Osteoblast (primary cell): ENCODE data around the gene ADAMTS14. TPM values are rescaled to one million over a fixed set of nuclear protein-coding genes. Genes with fewer than 3 reads are reported as not detected.

ENCODE experiments used
- DNase-seq: peaks from one replicate; pipeline ENCODE4 v3.0.0; 2011; ENCODE audit warnings: low spot score, mixed read lengths; ENCODE audit not compliant: insufficient read length; ENCODE audit errors: missing footprints
- H2AFZ ChIP-seq: 2 replicates; pipeline ENCODE4 v1.6.0; 2011; ENCODE audit warnings: mild to moderate bottlenecking, low read length
- H3K27ac ChIP-seq: 2 replicates; pipeline ENCODE4 v1.5.1; 2011; ENCODE audit warnings: mild to moderate bottlenecking, low read depth, low read length, moderate library complexity
- H3K27me3 ChIP-seq: 2 replicates; pipeline ENCODE4 v1.6.0; 2012; ENCODE audit warnings: mild to moderate bottlenecking, control low read depth, inconsistent platforms, low read length, moderate library complexity; ENCODE audit not compliant: insufficient read depth
- H3K36me3 ChIP-seq: 2 replicates; pipeline ENCODE4 v1.5.1; 2011; ENCODE audit warnings: mild to moderate bottlenecking, low read length, control low read depth, moderate library complexity; ENCODE audit not compliant: insufficient read depth
- H3K4me1 ChIP-seq: 2 replicates; pipeline ENCODE4 v1.5.1; 2011; ENCODE audit warnings: mild to moderate bottlenecking, low read length, control low read depth, moderate library complexity; ENCODE audit not compliant: insufficient read depth
- H3K4me2 ChIP-seq: 2 replicates; pipeline ENCODE4 v1.6.0; 2011; ENCODE audit warnings: mild to moderate bottlenecking, low read length; ENCODE audit not compliant: insufficient read depth
- H3K4me3 ChIP-seq: fragments of 200-600 bp; sonication (generic); 3 replicates; pipeline ENCODE4 v1.5.1; 2012; ENCODE audit warnings: mild to moderate bottlenecking, low read length, inconsistent platforms; ENCODE audit not compliant: insufficient read depth
- H3K79me2 ChIP-seq: 2 replicates; pipeline ENCODE4 v1.6.0; 2012; ENCODE audit warnings: mild to moderate bottlenecking, low read length, control low read depth, inconsistent platforms; ENCODE audit not compliant: insufficient read depth
- H3K9me3 ChIP-seq: 2 replicates; pipeline ENCODE4 v1.5.1; 2011; ENCODE audit warnings: low read depth, low read length, control low read depth
- H4K20me1 ChIP-seq: 2 replicates; pipeline ENCODE4 v1.6.0; 2012; ENCODE audit warnings: mild to moderate bottlenecking, low read length, control low read depth; ENCODE audit not compliant: insufficient read depth
- total RNA-seq: library from RNA; depleted of rRNA; stranded (reverse); fragments of >200 nt; gene quantifications from 2 replicates; pipeline ENCODE4 v1.2.3, GENCODE V29; 2012
- TF ChIP-seq, protein P1 (sequence below): IDR thresholded peaks from 2 replicates; pipeline ENCODE4 v1.5.1; 2011; ENCODE audit warnings: mild to moderate bottlenecking, low read depth, low read length, moderate library complexity; ENCODE audit errors: extremely low read depth

ADAMTS14 gene
- 2.4 and 2.9 TPM in 2 replicates for total RNA-seq

DNA sequence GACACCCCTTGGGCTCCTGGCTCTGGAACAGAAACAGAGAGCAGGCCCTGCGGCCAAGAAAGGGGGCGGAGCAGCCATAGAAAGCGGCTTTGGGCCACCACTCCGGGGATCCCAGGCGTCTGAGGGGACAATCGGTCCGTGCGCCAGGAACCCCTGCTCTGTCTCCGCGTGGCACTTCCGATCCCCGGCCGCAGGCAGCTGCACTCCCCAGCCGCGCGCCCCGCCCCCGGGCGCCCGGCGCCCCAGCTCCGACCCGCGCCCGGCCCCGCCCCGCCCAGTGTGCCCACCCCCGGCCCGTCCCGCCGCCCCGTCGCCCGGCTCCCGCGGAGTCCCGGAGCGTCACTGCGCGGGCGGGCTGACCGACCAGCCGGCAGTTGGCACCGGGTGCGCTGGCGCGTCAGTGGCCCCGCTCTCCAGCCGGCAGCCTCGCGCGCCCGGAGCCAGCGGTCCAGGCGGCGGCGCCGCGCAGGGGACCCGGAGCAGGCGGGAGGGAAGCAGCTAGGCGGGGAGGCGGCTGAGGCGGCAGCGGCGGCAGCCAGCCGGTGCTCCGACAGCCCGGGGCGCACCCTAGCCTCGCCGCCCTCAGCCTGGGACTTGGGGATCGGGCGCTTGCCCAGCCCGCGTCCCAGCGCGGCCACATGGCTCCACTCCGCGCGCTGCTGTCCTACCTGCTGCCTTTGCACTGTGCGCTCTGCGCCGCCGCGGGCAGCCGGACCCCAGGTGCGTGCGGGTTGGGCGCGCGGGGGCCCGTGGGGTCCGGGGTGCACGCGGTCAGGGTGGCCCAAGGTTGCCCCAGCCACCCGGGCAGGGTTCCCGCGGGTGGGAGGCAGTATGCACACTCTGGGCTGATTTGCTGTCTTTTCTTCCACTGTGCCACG, at the start of gene ADAMTS14:
Gene ADAMTS14 (plus strand): TSS at position 342 of the 878 bp plus-strand sequence. CDS start 297 bp downstream, at position 639.
- Histone ChIP-seq H4K20me1 (no peaks in the 10 kb centered on the region), H3K4me2 (peak within 1 kb of the TSS; percentile 84), H3K27ac (peak within 1 kb of the TSS; percentile 93), H3K79me2 (no peaks in the 10 kb centered on the region), H3K27me3 (no peaks in the 10 kb centered on the region), H3K9me3 (no peaks in the 10 kb centered on the region), H3K4me1 (peaks cover 25% of the 10 kb centered on the region), H2AFZ (peak within 1 kb of the TSS; percentile 38), H3K36me3 (peaks cover 3% of the 10 kb centered on the region), H3K4me3 (peak within 1 kb of the TSS; percentile 76)
- TF ChIP-seq, protein P1, sequence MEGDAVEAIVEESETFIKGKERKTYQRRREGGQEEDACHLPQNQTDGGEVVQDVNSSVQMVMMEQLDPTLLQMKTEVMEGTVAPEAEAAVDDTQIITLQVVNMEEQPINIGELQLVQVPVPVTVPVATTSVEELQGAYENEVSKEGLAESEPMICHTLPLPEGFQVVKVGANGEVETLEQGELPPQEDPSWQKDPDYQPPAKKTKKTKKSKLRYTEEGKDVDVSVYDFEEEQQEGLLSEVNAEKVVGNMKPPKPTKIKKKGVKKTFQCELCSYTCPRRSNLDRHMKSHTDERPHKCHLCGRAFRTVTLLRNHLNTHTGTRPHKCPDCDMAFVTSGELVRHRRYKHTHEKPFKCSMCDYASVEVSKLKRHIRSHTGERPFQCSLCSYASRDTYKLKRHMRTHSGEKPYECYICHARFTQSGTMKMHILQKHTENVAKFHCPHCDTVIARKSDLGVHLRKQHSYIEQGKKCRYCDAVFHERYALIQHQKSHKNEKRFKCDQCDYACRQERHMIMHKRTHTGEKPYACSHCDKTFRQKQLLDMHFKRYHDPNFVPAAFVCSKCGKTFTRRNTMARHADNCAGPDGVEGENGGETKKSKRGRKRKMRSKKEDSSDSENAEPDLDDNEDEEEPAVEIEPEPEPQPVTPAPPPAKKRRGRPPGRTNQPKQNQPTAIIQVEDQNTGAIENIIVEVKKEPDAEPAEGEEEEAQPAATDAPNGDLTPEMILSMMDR = no peak
- peak; percentile 96 for DNase-seq

- Histone ChIP-seq H3K27me3 (no peaks in the 10 kb centered on the region), H3K36me3 (no peaks in the 10 kb centered on the region), H3K4me2 (no peak overlapping the region), H2AFZ (no peak overlapping the region), H4K20me1 (no peaks in the 10 kb centered on the region), H3K79me2 (no peaks in the 10 kb centered on the region), H3K9me3 (no peaks in the 10 kb centered on the region), H3K4me3 (no peak overlapping the region), H3K27ac (no peak overlapping the region), H3K4me1 (peaks cover 17% of the 10 kb centered on the region)
- TF ChIP-seq, protein P1 = no peak
- no peak for DNase-seq
These were observed 49.8 kb upstream of the ADAMTS14 start for GRCh38 chr10:70622541-70622940.

DNA sequence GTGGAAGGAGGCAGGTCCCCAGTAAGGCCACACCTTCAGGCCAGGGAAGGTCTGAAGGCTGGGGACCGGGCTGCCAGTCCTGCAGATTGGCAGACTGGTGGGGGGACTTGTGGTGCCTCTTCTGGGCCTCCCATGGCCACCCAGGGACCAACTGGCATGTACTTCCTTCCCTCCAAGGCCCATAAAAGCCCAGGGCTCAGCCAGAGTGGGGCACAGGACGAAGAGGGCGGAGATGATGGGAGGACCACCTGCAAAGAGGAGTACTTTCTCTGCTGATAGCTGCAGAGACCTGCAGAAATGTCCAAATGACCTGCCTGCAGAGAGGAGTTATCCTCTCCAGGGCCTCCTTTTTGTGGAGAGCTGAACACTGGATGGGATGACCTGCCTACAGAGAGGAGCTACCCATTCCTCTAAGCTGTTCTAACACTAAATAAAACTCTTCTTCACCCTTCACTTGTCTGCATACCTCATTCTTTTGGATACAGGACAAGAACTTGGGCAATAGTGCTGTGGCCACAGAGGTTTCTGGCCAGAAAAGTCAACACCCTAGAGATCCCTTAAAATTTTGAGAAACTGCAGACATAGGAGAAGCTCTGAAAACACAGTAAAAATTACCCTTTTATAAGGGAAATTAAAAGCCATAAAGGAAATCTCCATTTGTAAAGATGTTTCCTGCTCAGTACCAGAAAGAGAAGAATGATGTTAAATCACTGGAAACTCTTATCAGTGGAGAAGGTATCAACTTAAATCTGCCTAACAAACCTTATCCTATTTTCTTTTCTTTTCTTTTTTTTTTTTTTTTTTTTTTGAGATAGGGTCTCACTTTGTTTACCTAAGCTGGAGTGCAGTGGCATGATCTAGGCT, 49.1 kb upstream of the ADAMTS14 start:
- no peaks in the 10 kb centered on the region for H3K9me3 ChIP-seq
- no peak overlapping the region for H3K4me2 ChIP-seq
- H3K4me3 ChIP-seq = no peak overlapping the region
- H3K27ac ChIP-seq = no peak overlapping the region
- no peaks in the 10 kb centered on the region for H3K79me2 ChIP-seq
- H3K4me1 ChIP-seq = peaks cover 12% of the 10 kb centered on the region
- DNase-seq = no peak
- no peaks in the 10 kb centered on the region for H4K20me1 ChIP-seq
- no peak overlapping the region for H2AFZ ChIP-seq
- H3K27me3 ChIP-seq = no peaks in the 10 kb centered on the region
- H3K36me3 ChIP-seq = no peaks in the 10 kb centered on the region
- TF ChIP-seq, protein P1 = no peak
